HG03469 (cell line): ENCODE results near the gene RAB40C.

Source experiments
- ATAC-seq: cut with Tn5 transposase; IDR thresholded peaks from one replicate; pipeline ENCODE4 v1.9.1; 2021; ENCODE audit warnings: mild to moderate bottlenecking, moderate library complexity, moderate number of reproducible peaks; ENCODE audit not compliant: unreplicated experiment

Gene RAB40C

DNA sequence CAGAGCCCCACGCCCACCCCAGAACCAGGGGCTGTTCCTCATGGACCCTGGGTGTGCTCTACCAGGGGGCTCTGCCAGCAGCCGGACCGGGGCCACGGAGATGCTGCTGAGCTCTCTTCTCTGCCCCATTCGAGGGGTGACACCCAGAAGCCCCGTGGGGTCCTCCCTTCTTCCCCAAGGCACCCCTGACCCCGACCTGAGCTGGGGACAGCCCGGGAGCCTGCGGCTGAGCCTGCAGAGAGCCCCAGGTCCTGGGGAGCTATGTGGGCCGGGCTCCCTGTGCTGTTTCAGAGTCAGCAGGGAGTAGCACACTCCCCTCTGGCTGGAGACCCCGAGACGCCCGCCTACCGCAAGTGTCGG is 30.9 kb upstream of the RAB40C start:
- ATAC-seq: no peak

GRCh38 chr16:559411-560203 is 30.3 kb upstream of the RAB40C start:
- no peak for ATAC-seq

DNA sequence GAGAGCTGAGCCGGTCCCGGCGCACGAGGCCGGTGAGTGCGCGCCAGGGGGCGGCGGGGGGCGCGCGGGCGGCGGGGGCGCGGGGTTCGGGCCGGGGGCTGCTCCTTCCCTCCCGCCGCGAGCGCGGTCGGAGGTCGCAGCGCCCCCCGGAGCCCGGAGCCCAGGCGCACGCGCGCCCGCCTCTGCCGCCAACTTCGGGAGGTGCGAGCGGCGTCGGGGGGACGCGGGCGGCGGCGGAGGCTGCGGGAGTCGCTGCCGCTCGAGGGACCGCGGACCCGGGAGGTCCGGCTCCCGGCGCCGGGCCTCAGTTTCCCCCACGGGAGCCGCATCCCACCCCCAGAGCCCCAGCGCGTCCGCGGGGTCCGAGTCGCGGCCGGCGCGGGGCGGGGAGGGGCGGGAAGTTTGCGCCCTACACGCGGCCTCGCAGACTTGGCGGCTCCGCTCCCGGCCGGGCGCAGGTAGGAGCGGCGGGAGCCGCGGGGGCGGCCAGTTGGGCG is 29.6 kb upstream of the RAB40C start, which contains the start of gene PRR35:
PRR35 (plus strand) TSS at position 191 of the 497 bp plus-strand sequence. CDS start 2,901 bp downstream, outside the sequence.
- ATAC-seq: no peak

GRCh38 chr16:560701-561412 is 29.0 kb upstream of the RAB40C start:
- ATAC-seq: no peak

GRCh38 chr16:561413-561794 is 28.5 kb upstream of the RAB40C start:
- ATAC-seq: no peak

- ATAC-seq: no peak
Observed at GRCh38 chr16:561957-562938, 27.6 kb upstream of the RAB40C start.

GRCh38 chr16:563072-563644 is 26.7 kb upstream of the RAB40C start:
- ATAC-seq: no peak

DNA sequence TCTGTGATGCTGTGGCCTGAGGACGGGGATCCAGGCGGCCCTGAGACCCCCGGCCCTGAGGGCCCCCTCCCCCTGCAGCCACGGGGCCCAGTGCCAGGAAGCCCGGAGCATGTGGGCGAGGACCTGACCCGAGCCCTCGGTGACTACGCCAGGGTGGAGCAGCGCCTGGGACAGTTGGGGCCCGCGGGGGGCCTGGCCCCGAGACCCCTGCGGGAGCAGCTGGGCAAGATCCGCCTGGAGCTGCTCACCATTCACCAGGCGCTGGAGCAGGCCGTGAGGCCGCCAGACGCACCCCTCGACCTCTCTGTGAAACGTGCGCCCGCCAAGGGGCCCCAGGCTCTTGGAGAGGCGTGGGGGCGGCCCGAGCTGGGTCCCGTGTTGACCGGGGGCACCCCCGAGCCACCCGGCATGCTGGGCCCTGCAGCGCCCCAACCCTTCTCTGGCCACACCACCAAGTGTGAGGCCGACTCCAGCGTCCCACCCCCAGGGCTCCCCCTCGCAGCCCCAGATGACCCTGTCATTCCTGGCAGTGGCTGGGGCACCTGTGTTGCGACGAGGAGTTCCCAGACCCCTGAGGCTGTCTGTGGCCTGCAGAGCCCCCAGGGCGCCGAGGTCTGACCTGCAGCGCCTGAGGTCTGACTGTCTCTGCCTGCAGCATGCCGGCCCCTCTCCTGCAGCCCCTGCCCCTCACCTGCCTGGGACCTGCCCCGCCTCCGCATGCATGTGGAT is 25.0 kb upstream of the RAB40C start:
- ATAC-seq: no peak

DNA sequence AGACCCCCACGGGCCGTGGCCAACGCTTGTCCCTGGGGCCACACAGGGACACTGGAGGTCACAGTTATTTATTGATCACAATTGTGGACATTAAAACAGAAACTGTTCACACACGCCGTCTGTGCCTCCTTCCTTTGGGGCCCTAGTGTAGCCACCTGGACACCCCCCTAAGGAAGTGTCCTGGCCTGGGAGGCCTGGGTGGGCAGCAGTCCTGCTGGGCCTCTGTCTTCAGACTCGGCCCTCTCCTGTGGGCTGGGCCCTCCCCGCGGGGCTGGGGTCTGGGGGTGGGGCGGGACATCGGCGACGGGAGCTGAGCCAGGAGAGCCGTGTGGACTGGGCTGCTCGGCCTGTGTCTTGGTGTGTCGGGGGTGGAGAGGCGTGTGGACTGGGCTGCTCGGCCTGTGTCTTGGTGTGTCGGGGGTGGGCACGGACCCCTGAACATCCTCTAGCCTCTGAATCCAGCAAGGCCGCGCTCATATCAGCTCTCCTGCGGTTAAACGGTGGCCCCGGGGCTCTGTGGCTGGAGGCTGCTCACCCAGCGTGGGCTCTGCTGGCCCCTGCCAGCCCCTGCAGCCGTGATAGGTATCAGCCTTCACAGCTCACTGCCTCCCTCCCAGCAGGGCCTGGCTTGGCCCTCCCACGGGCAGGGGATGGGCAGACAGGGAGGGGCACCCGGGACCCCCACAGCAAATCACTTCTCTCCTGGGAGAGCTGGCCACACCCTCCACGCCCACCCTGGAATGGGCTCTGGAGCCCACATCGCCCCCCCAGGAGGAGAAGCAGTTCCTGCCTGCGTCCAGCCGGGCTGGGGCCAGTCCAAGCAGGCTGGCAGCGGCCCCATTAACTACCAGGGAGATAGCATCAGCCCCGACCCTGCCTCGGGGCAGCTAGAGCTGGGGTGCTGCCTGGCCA is 24.2 kb upstream of the RAB40C start:
- ATAC-seq: no peak

DNA sequence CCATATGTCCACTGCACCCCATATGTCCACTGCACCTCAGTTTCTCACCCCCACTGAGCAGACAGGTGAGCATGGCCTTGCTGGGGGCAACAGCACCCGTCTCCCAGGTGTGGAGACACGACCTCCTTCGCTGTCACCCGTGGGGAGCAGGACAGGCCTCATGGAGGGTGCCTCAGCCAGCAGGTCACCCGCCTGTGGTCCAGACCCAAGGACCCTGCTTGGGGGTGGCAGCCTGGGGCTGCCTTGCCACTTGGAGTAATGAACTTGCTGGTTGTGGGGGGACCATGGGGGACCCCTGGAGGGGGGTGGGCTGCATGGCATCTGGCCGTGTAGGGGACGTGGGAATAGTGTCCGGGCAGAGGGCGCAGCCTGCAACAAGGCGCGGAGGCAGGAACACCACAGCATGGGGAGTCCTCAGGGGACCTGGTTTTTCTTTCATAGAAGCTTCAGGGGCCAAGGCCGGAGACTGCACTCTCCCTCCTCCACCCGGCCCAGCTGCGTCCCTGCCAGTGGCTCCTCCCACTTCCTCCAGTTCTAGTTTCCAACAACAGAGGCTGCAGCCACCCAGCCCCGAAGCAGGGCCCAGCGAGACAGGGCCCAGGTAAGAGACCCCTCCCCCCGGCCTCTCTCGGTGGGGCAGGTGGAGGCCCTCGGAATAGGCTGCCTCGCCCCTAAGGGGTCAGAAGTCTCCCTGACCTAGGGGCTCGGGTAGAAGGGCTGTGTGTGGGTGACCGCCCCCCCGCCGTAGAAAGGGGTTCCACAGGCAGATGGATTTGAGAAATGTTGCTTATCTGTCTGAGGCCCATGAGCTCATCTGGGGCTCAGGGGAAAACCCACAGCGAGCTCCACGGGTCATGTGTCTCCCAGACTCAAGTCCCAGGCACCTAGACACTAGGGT is 23.1 kb upstream of the RAB40C start, which contains the start of gene NHLRC4:
NHLRC4 (plus strand) TSS at position 531 of the 898 bp plus-strand sequence. CDS start 1,043 bp downstream, outside the sequence.
- ATAC-seq: no peak

DNA sequence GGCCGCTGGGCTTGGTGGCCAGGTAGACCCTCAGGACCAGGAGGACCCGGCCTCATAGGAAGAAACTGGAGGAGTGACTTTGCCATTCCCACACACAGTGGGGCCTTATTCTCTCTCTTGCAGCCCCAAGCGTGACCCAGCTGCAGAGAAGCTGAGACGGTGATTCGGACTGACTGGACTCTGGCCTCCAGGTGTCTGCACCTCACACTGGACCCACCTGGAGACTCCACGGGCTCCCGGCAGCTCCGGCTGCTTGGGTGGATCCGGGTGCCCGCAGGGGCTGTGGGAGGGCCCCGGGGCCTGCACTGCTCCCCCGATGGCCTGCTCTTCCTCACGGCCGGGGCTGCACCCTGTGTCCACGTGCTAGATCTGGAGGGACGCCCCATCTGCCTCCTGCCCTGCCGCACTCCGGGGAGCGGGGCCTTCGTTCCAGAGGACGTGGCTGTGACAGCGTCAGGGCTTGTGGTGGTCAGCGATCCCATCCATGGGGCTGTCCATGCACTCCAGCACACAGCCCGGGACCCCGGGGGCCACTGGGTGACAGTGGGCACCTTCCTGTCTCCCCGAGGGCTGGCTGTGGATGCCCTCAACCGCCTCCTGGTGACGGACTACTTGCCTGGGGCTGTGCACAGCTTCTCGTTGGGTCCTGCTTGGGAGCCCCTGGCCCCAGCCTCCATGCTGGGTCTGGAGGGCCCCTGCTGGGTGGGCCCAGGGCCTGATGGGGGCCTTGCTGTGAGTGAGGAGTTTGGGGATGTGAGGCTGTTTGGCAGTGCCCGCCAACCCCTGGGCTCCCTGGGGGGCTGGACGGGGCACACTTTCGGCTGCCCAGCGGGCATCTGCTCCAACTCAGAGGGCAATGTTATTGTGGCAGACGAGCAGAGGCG is 22.3 kb upstream of the RAB40C start:
- ATAC-seq: no peak

- ATAC-seq: no peak
Observed at GRCh38 chr16:568401-569258, 21.2 kb upstream of the RAB40C start.

- ATAC-seq: no peak
Observed at GRCh38 chr16:569445-570254, 20.2 kb upstream of the RAB40C start, which contains the start of gene PIGQ. Gene PIGQ (plus strand): TSS chr16:569968. CDS start chr16:574075, 4,107 bp downstream.

GRCh38 chr16:572865-573650 is 16.8 kb upstream of the RAB40C start:
- no peak for ATAC-seq
